HG02763 (cell line): ENCODE data around the gene NOP9.

Experiments used
- ATAC-seq: cut with Tn5 transposase; IDR thresholded peaks from one replicate; pipeline ENCODE4 v1.9.1; 2021; ENCODE audit warnings: mild to moderate bottlenecking, moderate library complexity; ENCODE audit not compliant: unreplicated experiment

The NOP9 gene, protein sequence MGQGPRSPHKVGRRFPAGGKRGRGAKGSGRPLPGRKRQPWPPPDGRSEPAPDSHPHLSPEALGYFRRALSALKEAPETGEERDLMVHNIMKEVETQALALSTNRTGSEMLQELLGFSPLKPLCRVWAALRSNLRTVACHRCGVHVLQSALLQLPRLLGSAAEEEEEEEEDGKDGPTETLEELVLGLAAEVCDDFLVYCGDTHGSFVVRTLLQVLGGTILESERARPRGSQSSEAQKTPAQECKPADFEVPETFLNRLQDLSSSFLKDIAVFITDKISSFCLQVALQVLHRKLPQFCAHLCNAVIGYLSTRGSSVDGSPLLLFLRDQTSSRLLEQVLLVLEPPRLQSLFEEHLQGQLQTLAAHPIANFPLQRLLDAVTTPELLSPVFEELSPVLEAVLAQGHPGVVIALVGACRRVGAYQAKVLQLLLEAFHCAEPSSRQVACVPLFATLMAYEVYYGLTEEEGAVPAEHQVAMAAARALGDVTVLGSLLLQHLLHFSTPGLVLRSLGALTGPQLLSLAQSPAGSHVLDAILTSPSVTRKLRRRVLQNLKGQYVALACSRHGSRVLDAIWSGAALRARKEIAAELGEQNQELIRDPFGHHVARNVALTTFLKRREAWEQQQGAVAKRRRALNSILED

GRCh38 chr14:24299255-24300191 is at the start of gene NOP9, which contains the start of gene DHRS1:
Gene NOP9, plus strand, starts transcription at chr14:24299850. Its CDS starts 105 bp downstream, at chr14:24299955.
Gene DHRS1, minus strand, starts transcription at chr14:24299780. Its CDS starts 674 bp downstream, at chr14:24299106.
- ATAC-seq, result peak; percentile 68

GRCh38 chr14:24250354-24250753 is 49.3 kb upstream of the NOP9 start:
- no peak for ATAC-seq

- ATAC-seq, result no peak
Observed at GRCh38 chr14:24251880-24252288, 47.8 kb upstream of the NOP9 start.

DNA sequence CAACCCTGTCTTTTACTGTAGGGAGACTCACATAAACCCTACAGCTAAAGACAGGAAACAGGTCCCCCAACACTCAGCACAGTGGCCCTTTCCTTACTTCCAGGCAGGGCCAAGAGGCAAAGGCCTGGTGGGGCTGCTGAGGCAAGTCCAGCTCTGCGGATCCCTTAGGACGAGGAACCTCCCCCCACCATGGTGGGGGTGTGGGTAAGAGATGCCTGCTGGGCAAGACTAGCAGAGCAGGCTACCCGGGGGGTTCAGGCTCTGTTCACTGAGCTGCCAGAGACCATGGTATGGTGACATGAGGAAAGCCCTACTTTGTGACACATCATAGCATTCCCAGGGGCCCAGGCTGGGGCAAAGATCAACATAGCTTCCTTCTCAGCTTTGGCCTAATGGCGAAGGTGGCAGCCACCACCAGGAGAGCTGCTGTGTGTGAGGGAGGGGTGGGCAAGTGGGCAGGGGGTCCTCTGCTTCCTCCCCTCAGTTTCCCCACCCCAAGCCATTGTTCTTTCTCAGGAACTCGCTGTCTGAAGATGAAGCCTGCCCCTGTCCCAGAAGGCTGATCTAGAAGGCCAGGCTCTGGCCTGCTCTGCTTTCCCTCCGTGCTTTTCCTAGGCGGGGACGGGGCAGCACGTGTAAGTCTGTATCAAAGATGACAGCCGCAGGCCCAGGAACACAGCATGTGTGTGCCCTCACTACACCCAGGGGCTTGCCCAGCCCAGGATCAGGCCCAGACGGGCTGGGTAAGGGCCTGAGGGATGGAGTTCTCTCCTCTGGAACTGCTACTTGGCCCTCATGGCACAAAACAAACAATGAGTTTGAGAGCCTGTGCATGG is 47.1 kb upstream of the NOP9 start:
- ATAC-seq, result no peak

- ATAC-seq, result no peak
Observed at GRCh38 chr14:24253936-24254335, 45.7 kb upstream of the NOP9 start.

DNA sequence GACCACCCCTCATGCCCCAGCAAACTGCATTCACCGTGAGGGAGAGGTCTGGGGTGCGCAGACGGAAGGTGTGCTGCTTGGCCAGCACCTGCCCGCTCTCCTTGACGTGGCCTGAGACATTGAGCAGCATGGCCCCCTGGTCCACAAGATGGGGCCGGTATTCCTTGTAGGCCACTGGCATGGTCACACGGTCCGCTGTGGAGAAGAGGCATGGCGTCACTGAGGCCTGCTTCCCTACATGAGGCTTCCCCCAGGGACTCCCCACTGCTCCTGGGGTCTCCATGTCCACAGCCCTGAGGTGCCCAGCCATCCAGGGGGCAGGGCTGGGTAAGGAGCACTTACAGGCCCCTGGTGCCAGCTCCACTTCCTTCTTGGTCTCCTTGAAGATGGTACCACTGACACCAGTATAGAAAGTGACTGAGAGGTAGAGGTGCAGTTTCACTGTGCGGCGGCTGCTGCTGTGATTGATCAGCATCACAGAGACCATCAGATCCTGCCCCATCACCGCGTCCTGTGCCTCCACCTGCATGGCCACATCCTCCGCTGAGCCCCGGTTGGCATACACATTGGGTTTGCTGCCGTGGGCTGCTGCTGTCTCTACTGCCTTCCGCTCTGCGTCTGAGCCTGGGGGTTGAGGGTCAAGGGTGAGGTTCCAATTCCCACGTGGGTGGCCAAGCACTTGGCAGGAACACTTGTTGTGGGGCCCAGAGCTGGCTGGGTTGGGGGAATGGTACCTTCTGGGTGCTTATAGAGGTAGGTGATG is 44.8 kb upstream of the NOP9 start:
- ATAC-seq, result no peak

DNA sequence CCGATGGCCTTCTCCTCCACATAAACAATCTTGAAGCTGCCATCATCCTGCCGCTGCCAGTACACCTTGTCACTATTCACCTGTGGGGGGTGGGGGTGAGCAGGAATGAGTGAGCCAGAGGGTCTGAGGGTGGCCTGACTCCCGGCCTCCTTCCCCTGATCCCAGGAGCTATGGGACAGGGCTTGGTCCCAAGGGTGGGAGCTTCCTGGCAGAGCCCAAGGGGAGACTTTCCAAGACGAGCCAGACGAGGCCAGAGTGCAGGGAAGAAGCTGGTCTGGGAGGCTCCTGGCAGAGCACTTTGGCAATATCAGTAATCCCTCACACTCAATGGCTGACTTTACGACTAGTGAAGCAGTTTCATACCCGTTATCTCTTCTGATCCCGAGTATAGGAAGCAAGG is 44.2 kb upstream of the NOP9 start:
- ATAC-seq, result no peak

GRCh38 chr14:24255931-24256711 is 43.5 kb upstream of the NOP9 start:
- ATAC-seq, result no peak

DNA sequence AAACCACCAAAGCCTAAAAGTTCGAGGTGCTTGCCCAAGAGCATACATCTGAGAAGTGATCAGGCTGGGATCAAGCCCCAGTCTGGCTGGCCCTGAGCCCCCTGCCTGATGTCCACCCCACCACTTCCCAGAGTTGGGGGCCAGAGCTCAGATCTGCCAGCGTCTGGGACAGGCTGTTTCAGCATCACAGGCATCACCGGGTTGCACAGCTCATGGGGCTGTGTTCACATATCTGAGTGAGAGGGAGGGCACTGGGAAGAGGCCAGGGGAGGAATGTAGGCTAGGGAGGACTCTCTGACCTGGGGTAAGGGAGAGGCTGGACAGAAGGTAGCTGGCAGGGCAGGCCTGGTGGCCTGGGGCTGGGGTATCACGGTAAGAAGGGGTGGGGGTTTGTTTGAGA is 42.7 kb upstream of the NOP9 start:
- no peak for ATAC-seq

DNA sequence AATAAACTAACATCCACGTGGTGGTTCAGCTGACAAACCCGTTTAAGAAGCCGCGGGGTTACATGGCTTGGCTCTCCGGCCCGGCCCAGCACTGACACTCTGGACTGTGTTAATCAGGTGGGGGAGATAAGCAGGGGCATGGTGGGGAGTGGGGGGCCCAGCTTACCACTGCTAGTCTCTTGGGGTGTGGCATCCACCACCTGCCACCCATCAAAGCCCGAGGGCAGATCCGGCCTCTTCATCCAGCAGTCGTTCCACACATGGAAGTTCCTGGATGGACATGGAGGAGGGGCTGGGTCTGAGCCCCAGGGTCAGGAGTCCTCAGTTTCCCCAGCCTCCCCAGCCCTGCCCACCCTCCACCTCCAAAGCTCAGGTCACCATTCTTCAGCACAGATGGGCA is 41.5 kb upstream of the NOP9 start:
- ATAC-seq, result no peak

DNA sequence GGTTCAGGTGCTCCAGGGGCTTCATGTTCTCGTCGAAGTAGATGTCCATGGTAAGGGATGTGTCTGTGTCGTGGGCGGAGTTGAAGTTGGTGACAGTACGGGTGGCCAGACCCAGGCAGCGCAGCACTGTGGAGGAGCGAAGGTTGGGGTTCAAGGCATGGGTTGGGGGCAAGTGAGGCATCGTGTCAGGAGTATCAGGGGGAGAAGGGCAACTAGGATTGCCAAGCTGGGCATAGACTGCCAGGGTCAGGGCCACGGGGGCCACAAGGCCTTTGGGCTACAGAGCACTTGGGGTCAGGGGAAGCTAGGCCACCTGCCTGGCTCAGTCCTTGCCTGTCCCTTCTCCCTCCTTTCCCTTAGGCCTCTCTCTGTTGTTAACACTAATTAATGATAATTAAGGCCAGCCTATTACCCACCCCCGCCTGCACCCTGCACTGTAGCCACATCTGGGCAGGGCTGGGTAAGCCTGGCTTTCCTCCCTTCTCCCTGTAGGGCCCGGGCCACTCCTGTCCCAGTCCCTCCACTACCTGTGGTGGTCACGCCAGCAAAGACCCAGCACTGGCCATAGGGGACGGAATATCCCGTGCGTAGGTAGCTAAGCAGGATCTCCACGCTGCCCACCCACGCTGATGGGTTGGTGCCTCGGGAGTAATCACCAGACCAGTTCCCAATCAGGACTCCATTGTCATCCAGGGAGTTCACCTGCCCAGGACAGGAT is 40.9 kb upstream of the NOP9 start:
- ATAC-seq, result no peak

- no peak for ATAC-seq
Observed at GRCh38 chr14:24259282-24260025, 40.2 kb upstream of the NOP9 start.

DNA sequence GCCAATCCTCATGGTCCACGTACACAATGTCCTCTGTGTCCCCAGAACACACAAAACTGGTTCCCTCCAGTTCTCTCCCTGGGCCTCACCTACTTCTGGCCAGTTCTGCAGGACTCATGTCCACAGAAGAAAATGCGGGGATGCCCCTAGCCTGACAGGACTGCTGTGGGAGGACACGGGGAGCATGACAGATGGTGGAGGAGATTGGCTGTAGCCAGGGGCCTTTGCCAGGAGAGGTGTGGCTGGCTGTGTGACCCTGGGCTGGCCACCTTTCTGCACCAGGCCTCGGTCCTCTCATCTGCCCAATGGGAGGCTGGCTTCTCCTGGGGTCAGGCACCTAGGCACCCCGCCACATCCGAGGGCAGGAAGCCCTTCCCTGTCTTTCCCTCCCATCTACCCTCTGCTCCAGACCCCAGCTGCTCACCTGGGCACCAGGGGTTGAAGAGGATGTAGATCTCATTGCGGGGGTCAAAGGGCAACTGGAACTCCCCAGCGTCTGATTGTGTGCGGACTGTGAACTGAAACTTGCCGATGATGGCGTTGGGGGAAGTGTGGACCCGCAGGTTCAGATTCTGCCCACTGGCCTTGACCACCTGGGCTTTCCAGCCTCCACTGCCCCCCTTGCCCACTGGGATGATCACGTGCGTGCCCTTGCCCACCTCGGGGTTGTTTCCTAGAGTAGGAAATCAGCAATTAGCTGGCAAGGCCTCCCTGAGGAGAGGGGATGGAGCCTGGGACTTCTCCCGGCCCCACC is 39.4 kb upstream of the NOP9 start:
- no peak for ATAC-seq

DNA sequence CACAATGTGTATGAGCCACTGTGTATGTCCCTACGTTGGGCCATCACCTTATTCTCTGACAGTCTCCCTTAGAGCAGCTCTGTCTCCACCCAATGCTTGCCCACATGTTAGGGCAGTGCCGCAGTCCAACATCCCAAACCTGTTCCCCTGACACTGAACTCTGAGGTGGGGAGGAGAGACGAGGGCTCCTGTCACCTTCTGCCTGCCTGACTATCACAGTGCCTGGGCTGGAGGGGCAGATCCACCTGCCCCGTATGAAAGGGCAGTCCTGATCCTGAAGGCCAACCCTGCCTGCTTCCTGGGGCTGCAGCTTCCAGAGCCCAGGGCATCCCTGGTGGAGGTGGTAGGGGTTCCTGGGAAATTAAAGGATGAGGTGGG is 38.9 kb upstream of the NOP9 start:
- ATAC-seq, result no peak

DNA sequence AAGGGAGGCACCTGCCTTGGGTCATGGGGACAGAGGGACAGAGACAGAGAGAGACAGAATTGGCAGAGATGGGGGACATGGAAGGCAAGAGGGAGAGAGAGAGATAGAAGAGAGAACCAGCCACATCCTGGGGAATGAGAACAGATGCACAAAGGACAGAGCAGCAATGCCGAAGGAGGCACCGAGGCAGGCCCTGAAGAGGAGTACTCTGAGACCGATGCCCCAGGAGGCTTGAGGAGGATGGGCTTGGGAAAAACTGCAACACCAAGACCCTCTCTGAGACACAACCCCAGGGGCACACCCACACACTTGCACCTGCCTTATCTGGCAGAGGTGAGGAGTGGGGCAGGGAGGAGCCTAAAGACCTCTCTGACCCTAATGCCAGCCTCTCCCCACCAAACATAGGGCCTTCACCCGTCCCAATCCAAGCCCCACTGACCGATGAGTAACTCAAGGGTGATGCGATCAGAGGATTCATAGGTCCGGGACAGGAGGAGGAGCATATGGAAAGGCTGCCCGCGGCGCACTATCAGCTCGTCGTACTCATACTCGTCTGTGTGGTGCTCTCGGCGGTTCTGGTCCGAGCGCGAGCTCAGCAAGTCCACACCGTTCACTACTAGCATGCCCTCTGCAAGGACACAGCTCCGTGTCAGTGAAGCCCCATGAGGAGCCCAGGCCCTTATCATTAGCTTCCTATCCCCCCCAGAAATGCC is 38.2 kb upstream of the NOP9 start:
- ATAC-seq, result no peak

- ATAC-seq, result no peak
Observed at GRCh38 chr14:24261969-24262327, 37.7 kb upstream of the NOP9 start.
